HEK293 (cell line): ENCODE data around the gene DKKL1.
"Not testable (repeated sequence)": the region's sequence is repeated elsewhere in the genome, so short reads cannot be mapped to it uniquely, and the experiment has no call there.

Source experiments
- CTCF ChIA-PET: fragments of 350-600 bp; formaldehyde crosslinking; extraction: SDS; loops from one replicate; lab custom pipeline; 2021; ENCODE audit warnings: antibody characterized with exemption; lab: Yijun Ruan, JAX
- POLR2A ChIA-PET: fragments of 300-600 bp; formaldehyde crosslinking; extraction: SDS; loops from one replicate; lab custom pipeline; 2020; ENCODE audit warnings: antibody characterized with exemption, inconsistent platforms; lab: Yijun Ruan, JAX
- H3K27ac ChIP-seq: fragments of 200-500 bp; sonication (Bioruptor generic); 2 replicates; pipeline ENCODE4 v1.5.1; 2014; ENCODE audit warnings: low read depth, low read length, control low read depth, inconsistent platforms; ENCODE audit errors: extremely low read depth
- H3K36me3 ChIP-seq, 2 experiments: fragments of 200-500 bp in 1 of 2; sonication (Bioruptor generic) in 1 of 2; 1 replicate in 1 of 2; 2 replicates in 1 of 2; pipeline ENCODE4 v1.5.1; 2014 to 2017; ENCODE audit warnings: inconsistent platforms in 2 of 2, low read length in 2 of 2; ENCODE audit not compliant: control insufficient read depth in 2 of 2, insufficient read depth in 1 of 2
- H3K4me1 ChIP-seq: fragments of 200-500 bp; sonication (Bioruptor generic); 2 replicates; pipeline ENCODE4 v1.5.1; 2014; ENCODE audit warnings: mild to moderate bottlenecking, low read length, inconsistent platforms; ENCODE audit not compliant: control insufficient read depth, insufficient read depth
- H3K4me3 ChIP-seq: 2 replicates; pipeline ENCODE4 v1.5.1; 2011; ENCODE audit warnings: low read depth, mild to moderate bottlenecking, control low read depth, low read length, moderate library complexity
- H3K9me3 ChIP-seq: fragments of 200-500 bp; sonication (Bioruptor generic); 2 replicates; pipeline ENCODE4 v1.5.1; 2014; ENCODE audit warnings: low read depth, low read length, inconsistent platforms; ENCODE audit not compliant: control insufficient read depth, insufficient read depth
- GLIS1 ChIP-seq: fragments of 450-650 bp; formaldehyde crosslinking; IDR thresholded peaks from 2 replicates; pipeline ENCODE4 v1.5.1; 2016; ENCODE audit warnings: missing biosample characterization, missing genetic modification characterization
- KLF10 ChIP-seq: fragments of 450-650 bp; IDR thresholded peaks from 2 replicates; pipeline ENCODE4 v1.5.1; 2018; ENCODE audit warnings: missing biosample characterization, mild to moderate bottlenecking, missing genetic modification characterization
- PBX3 ChIP-seq: sonication (generic); formaldehyde crosslinking; IDR thresholded peaks from 2 replicates; pipeline ENCODE4 v1.8.1; 2022; ENCODE audit warnings: mild to moderate bottlenecking, moderate library complexity, missing genetic modification reagents
- SP3 ChIP-seq: fragments of 450-650 bp; formaldehyde crosslinking; IDR thresholded peaks from 2 replicates; pipeline ENCODE4 v1.5.1; 2016; ENCODE audit warnings: missing biosample characterization, missing genetic modification characterization
- ZBTB17 ChIP-seq: fragments of 450-650 bp; formaldehyde crosslinking; IDR thresholded peaks from 2 replicates; pipeline ENCODE4 v1.5.1; 2016; ENCODE audit warnings: missing biosample characterization, missing genetic modification characterization
- ZFHX2 ChIP-seq: fragments of 450-650 bp; formaldehyde crosslinking; conservative IDR thresholded peaks from 2 replicates; pipeline ENCODE4 v1.5.1; 2016; ENCODE audit warnings: missing biosample characterization, missing genetic modification characterization
- ZNF404 ChIP-seq: fragments of 450-650 bp; formaldehyde crosslinking; IDR thresholded peaks from 2 replicates; pipeline ENCODE4 v1.5.1; 2017; ENCODE audit warnings: missing biosample characterization, missing genetic modification characterization
- ZNF830 ChIP-seq: fragments of 450-650 bp; IDR thresholded peaks from 2 replicates; pipeline ENCODE4 v1.5.0; 2018; ENCODE audit warnings: missing biosample characterization, missing genetic modification characterization, low read depth, mild to moderate bottlenecking, moderate library complexity
- ZNF837 ChIP-seq: fragments of 450-650 bp; formaldehyde crosslinking; IDR thresholded peaks from 2 replicates; pipeline ENCODE4 v1.5.1; 2016; ENCODE audit warnings: missing biosample characterization, missing genetic modification characterization
- ZXDB ChIP-seq: fragments of 450-650 bp; formaldehyde crosslinking; IDR thresholded peaks from 2 replicates; pipeline ENCODE4 v1.5.1; 2016; ENCODE audit warnings: missing biosample characterization, missing genetic modification characterization
- TF ChIP-seq, protein P1 (sequence below): fragments of 450-650 bp; formaldehyde crosslinking; IDR thresholded peaks from 2 replicates; pipeline ENCODE4 v1.5.1; 2016; ENCODE audit warnings: missing biosample characterization, missing genetic modification characterization
- TF ChIP-seq, protein P2 (sequence below): fragments of 450-650 bp; formaldehyde crosslinking; IDR thresholded peaks from 2 replicates; pipeline ENCODE4 v1.5.1; 2016; ENCODE audit warnings: missing biosample characterization, missing genetic modification characterization

The DKKL1 gene

GRCh38 chr19:49331616-49332055 lies 32.0 kb upstream of the DKKL1 start:
- Histone ChIP-seq H3K9me3 (no peaks in the 10 kb centered on the region), H3K4me1 (no peaks in the 10 kb centered on the region), H3K36me3 (peaks cover 0 to 4% of the 10 kb centered on the region in 2 experiments; a peak in 2 of 3 replicates), H3K27ac (no peak overlapping the region), H3K4me3 (no peak overlapping the region)
- ChIA-PET CTCF (interaction anchor here (0.5 to 5.8 kb wide), 9 partner anchors 15 to 117 kb away, joined by 3 to 36 read pairs (median 4); no protein-coding TSS in a partner anchor), POLR2A (no interaction called here)
- TF ChIP-seq ZFHX2 (tag by site-specific recombination) (peak; percentile 18; the same call in 1 of the 2 replicates), ZBTB17 (tag by site-specific recombination) (peak; percentile 65), PBX3 (no peak), ZNF830 (tag by site-specific recombination) (no peak), SP3 (tag by site-specific recombination) (0 out of 2 replicates have a peak, but pooled peaks have one; percentile 40), KLF10 (tag by site-specific recombination) (peak; percentile 98)
- TF ChIP-seq, protein P1, sequence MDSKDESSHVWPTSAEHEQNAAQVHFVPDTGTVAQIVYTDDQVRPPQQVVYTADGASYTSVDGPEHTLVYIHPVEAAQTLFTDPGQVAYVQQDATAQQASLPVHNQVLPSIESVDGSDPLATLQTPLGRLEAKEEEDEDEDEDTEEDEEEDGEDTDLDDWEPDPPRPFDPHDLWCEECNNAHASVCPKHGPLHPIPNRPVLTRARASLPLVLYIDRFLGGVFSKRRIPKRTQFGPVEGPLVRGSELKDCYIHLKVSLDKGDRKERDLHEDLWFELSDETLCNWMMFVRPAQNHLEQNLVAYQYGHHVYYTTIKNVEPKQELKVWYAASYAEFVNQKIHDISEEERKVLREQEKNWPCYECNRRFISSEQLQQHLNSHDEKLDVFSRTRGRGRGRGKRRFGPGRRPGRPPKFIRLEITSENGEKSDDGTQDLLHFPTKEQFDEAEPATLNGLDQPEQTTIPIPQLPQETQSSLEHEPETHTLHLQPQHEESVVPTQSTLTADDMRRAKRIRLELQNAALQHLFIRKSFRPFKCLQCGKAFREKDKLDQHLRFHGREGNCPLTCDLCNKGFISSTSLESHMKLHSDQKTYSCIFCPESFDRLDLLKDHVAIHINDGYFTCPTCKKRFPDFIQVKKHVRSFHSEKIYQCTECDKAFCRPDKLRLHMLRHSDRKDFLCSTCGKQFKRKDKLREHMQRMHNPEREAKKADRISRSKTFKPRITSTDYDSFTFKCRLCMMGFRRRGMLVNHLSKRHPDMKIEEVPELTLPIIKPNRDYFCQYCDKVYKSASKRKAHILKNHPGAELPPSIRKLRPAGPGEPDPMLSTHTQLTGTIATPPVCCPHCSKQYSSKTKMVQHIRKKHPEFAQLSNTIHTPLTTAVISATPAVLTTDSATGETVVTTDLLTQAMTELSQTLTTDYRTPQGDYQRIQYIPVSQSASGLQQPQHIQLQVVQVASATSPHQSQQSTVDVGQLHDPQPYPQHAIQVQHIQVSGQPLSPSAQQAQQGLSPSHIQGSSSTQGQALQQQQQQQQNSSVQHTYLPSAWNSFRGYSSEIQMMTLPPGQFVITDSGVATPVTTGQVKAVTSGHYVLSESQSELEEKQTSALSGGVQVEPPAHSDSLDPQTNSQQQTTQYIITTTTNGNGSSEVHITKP = peak; percentile 69

- CTCF ChIA-PET = interaction anchor here (5.8 kb wide), 1 partner anchor 32 kb away, joined by 36 read pairs; no protein-coding TSS in a partner anchor
- H3K27ac ChIP-seq, H3K4me3 ChIP-seq, H3K36me3 ChIP-seq, H3K9me3 ChIP-seq, H3K4me1 ChIP-seq, POLR2A ChIA-PET: not testable (repeated sequence)
Observed at GRCh38 chr19:49332691-49333417, 30.8 kb upstream of the DKKL1 start.

DNA sequence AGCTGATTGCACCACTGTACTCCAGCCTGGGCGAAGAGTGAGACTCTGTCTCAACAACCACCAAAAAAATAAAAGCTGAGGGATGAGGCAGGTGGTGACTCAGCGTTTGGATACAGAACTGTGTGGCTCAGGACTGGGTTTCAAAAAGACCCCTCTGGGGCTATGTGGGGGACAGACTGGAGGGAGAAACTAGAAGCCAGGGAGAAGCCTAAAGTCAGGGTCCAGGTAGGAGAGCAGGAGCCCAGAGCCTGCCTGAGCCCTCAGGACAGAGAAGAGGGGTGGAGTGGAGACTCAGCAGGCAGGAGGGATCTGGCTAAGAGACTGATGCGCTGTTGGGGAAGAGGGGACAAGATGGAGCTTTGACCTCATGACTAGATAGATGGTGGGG lies 30.3 kb upstream of the DKKL1 start:
- Histone ChIP-seq H3K9me3 (no peaks in the 10 kb centered on the region), H3K4me1 (no peaks in the 10 kb centered on the region), H3K27ac (no peak overlapping the region), H3K4me3 (no peak overlapping the region), H3K36me3 (peaks cover 0 to 4% of the 10 kb centered on the region in 2 experiments; a peak in 2 of 3 replicates)
- CTCF ChIA-PET = no interaction called here
- POLR2A ChIA-PET = no interaction called here
- TF ChIP-seq ZNF404 (tag by site-specific recombination) (no peak), ZXDB (no peak), GLIS1 (tag by site-specific recombination) (peak; percentile 44; the same call in 1 of the 2 replicates)

GRCh38 chr19:49333811-49334288 lies 29.8 kb upstream of the DKKL1 start:
- TF ChIP-seq, protein P2, sequence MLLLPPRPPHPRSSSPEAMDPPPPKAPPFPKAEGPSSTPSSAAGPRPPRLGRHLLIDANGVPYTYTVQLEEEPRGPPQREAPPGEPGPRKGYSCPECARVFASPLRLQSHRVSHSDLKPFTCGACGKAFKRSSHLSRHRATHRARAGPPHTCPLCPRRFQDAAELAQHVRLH (tag by site-specific recombination) = no peak
- TF ChIP-seq ZNF837 (tag by site-specific recombination) = no peak
- no peaks in the 10 kb centered on the region for H3K4me1 ChIP-seq
- POLR2A ChIA-PET = no interaction called here
- H3K27ac ChIP-seq = no peak overlapping the region
- CTCF ChIA-PET = interaction anchor here (0.7 kb wide), 1 partner anchor 125 kb away, joined by 3 read pairs; no protein-coding TSS in a partner anchor
- peaks cover 0 to 4% of the 10 kb centered on the region in 2 experiments; a peak in 2 of 3 replicates for H3K36me3 ChIP-seq
- no peak overlapping the region for H3K4me3 ChIP-seq
- H3K9me3 ChIP-seq = no peaks in the 10 kb centered on the region
